ENCODE results near the gene TLR5.

The TLR5 gene

DNA sequence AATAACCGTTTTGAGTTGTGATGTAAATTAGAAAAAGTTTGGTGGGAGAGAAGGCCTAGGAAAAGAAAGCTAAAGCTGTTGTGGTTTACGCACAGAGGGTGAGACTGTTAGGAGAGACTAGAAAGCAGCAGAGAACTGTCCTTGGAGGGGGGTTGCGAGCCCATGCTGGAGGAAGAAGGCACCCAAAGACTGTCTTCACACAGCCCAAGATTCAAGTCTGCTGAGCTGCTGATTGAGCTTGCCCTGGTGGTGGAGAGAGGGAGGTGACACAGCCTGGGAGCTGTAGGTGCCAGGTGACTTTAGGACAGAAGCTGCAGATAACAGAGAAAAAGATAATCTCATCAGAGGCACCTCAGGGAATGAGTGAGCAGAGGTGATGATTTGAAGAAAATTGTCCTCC, 18.3 kb upstream of the TLR5 start:
- no peak for DNase-seq (ENCODE audit: low spot score)
- TF ChIP-seq CTCF (IDR thresholded peaks at IDR 0.05; ENCODE audit: extremely low read depth, missing control alignments), result no peak

GRCh38 chr1:223156343-223156742, 13.3 kb upstream of the TLR5 start:
- TF ChIP-seq CTCF (IDR thresholded peaks at IDR 0.05; ENCODE audit: extremely low read depth, missing control alignments), result no peak
- no peak for DNase-seq (ENCODE audit: low spot score)

DNA sequence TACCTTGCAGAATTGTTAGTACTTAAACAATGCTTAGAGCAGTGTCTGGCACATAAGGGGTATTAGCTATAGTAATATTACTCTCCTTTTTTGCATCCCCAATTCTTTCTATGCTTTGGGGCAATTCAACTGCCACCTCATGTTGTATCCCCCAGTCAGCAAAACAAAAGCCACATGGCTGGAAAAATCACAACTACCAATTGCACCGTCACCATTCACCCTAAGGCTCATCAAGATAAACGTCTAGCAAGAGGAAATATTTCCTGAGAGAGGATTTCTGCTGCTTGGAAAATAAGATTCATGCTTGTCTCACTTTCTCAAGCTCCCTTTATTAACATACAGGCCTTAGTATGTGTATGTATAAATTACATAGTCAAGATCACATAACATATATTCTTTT, 12.1 kb upstream of the TLR5 start:
- DNase-seq (ENCODE audit: low spot score), result no peak
- no peak for TF ChIP-seq CTCF (IDR thresholded peaks at IDR 0.05; ENCODE audit: extremely low read depth, missing control alignments)

DNA sequence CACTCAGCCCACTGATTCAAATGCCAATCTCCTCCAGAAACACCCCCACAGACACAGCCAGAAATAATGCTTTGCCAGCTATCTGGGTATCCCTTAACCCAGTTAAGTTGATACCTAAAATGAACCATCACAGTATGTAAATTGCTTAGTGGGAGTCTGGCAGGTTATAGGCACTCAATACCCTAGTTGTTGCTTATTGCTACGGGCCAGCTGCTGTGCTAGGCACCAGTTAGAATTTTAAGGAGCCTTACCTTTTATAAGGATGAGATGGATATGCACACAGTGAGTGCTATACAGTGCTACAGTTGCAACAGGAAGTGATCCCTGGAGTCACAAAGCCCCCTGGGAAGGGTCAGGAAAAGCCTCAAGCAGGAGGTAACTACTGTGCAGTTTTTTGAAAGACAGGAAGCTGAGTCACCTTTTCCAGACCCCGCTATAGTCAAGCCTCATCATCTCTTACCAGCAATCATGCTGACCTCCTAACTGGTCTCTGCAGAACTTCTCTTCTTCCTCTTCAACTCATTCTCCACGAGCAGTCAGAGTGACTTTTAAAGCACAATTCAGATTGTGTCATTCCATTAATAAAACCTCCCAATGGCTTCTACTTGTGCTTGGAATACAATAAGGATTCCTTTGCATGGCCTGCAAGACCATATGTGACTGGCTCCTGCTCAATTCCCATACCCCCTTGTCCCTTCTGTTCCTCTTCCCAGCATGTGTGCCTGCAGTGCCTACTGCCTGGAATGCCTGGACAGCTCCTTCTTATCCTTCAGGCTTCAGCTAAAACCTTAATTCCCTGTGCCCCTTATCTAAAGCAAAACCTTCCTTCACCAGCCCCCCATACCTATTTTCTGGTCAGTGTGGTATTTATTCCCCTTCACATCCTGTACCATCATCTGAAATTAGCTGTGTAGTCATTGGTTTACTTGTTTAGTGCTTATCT, 10.4 kb upstream of the TLR5 start:
- no peak for DNase-seq (ENCODE audit: low spot score)
- TF ChIP-seq CTCF (IDR thresholded peaks at IDR 0.05; ENCODE audit: extremely low read depth, missing control alignments), result no peak

- DNase-seq (ENCODE audit: low spot score), result no peak
- no peak for TF ChIP-seq CTCF (IDR thresholded peaks at IDR 0.05; ENCODE audit: extremely low read depth, missing control alignments)
Observed at GRCh38 chr1:223152399-223152798, 9.4 kb upstream of the TLR5 start.

DNA sequence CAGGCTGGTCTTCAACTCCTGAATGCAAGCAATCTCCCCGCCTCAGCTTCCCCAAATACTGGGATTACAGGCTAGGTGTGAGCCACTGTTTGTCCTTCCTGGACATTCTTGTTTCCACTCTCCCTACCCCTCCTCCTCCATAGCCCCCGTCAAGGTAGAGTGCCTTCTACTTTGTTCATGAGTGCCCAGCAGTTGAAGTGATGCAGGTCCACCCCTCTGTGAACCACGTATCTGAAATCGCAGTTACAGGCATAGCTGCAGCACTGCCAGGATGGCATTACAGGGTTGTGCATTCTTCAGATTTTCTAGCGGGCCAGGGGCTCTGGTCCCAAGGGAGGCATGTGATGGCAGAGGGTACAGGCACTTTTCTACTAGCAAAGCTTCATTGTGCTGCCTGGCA, 7.4 kb upstream of the TLR5 start:
- TF ChIP-seq CTCF (IDR thresholded peaks at IDR 0.05; ENCODE audit: extremely low read depth, missing control alignments), result no peak
- no peak for DNase-seq (ENCODE audit: low spot score)

GRCh38 chr1:223147873-223148272, 4.8 kb upstream of the TLR5 start:
- no peak for TF ChIP-seq CTCF (IDR thresholded peaks at IDR 0.05; ENCODE audit: extremely low read depth, missing control alignments)
- DNase-seq (ENCODE audit: low spot score), result no peak
